ENCODE data around the gene CDCP2.

DNA sequence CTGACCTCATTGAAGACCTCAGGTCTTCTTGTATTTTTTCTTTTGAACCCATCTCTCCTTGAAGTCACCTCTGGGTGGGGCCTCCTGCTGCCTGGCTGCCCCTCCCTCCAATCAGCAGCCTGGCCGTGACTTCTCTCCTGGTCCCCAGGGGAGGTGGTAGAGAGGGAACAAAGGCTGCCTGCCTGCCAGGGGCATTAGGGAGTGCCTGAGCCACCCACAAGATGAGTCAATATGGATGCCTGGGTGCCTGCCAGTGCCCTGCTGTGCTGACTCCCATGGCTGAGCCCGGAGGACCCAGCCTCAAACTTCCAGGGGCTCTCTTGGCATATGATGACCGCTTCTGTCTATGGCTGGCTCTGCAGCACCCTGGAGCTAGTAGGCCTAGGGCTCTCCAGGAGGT, 5.3 kb upstream of the CDCP2 start:
- TF ChIP-seq, protein P1, sequence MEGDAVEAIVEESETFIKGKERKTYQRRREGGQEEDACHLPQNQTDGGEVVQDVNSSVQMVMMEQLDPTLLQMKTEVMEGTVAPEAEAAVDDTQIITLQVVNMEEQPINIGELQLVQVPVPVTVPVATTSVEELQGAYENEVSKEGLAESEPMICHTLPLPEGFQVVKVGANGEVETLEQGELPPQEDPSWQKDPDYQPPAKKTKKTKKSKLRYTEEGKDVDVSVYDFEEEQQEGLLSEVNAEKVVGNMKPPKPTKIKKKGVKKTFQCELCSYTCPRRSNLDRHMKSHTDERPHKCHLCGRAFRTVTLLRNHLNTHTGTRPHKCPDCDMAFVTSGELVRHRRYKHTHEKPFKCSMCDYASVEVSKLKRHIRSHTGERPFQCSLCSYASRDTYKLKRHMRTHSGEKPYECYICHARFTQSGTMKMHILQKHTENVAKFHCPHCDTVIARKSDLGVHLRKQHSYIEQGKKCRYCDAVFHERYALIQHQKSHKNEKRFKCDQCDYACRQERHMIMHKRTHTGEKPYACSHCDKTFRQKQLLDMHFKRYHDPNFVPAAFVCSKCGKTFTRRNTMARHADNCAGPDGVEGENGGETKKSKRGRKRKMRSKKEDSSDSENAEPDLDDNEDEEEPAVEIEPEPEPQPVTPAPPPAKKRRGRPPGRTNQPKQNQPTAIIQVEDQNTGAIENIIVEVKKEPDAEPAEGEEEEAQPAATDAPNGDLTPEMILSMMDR (IDR thresholded peaks at IDR 0.05): no peak
- no peak for TF ChIP-seq POLR2A (IDR thresholded peaks at IDR 0.05)
